ENCODE measurements around the gene IL4I1. TPM values are rescaled to one million over a fixed set of nuclear protein-coding genes. Genes with fewer than 3 reads are reported as not detected.

The IL4I1 gene
- total RNA-seq, 4 donors from 2014 or later: 0.34 to 0.50 TPM; not detected in 2

GRCh38 chr19:49884109-49884508, 12.6 kb downstream of the IL4I1 start:
- intact Hi-C loops (cut with DNase I): no loop called here
- peaks cover 58 to 100% (median 87%) of the 10 kb centered on the region in 4 donors for H3K36me3 ChIP-seq
- 96% methylated on average over 11 of the region's 18 CpGs for WGBS

DNA sequence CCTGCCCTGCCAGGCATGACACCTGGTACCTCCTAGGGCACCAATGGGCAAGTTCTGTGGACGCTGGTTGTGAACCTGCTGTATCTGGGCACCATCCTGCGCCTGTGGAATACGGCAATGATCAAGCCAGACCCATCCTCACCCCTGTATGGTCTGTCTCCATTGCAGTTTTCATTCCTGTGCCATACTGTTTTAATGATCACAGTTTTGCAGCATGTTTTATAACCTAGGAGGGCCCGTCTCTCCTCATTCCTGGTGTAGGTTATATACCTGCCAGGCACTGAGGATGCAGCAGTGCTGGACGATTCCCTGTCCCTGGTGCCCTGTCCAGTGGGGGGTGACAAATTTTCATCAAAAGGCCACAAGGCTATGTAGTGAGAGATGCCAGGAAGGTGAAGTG, 13.6 kb downstream of the IL4I1 start:
- intact Hi-C loops (cut with DNase I): no loop called here
- peaks cover 54 to 96% (median 85%) of the 10 kb centered on the region in 4 donors for H3K36me3 ChIP-seq
- H3K9me3 ChIP-seq: no peaks in the 10 kb centered on the region
- DNase-seq (ENCODE audit: extremely low spot score): no peak
- peaks cover 11 to 24% (median 15%) of the 10 kb centered on the region in 4 donors for H3K4me1 ChIP-seq
- no peak overlapping the region for H3K27ac ChIP-seq (replicated peaks in 1 of 4)
- no peak for TF ChIP-seq POLR2A (IDR thresholded peaks at IDR 0.05; ENCODE audit: low read depth)
- no peak for TF ChIP-seq CTCF (IDR thresholded peaks at IDR 0.05)
- TF ChIP-seq EP300 (IDR thresholded peaks at IDR 0.05): no peak
- TF ChIP-seq POLR2AphosphoS5 (IDR thresholded peaks at IDR 0.05): no peak
- no peaks in the 10 kb centered on the region for H3K27me3 ChIP-seq
- H3K4me3 ChIP-seq: no peak overlapping the region
- 98% methylated on average over 5 of the region's 5 CpGs for WGBS

More at GRCh38 chr19:49884109-49884508, 12.6 kb downstream of the IL4I1 start:
- peaks cover 0 to 2% (median 0%) of the 10 kb centered on the region in 4 donors for H3K27me3 ChIP-seq
- TF ChIP-seq POLR2A (IDR thresholded peaks at IDR 0.05; ENCODE audit: low read depth) (no peak), EP300 (IDR thresholded peaks at IDR 0.05) (no peak), POLR2AphosphoS5 (IDR thresholded peaks at IDR 0.05) (no peak), CTCF (IDR thresholded peaks at IDR 0.05) (no peak)
- DNase-seq (ENCODE audit: extremely low spot score): no peak
- no peak overlapping the region for H3K27ac ChIP-seq (replicated peaks in 1 of 4)
- H3K4me3 ChIP-seq: no peak overlapping the region
- H3K9me3 ChIP-seq: no peaks in the 10 kb centered on the region
- peaks cover 1 to 14% (median 4%) of the 10 kb centered on the region in 4 donors for H3K4me1 ChIP-seq

GRCh38 chr19:49882643-49883042, 14.0 kb downstream of the IL4I1 start:
- Histone ChIP-seq H3K4me3 (no peak overlapping the region), H3K9me3 (no peaks in the 10 kb centered on the region), H3K4me1 (peaks cover 12 to 25% (median 17%) of the 10 kb centered on the region in 4 donors), H3K27ac (replicated peaks in 1 of 4) (no peak overlapping the region), H3K36me3 (peaks cover 54 to 92% (median 82%) of the 10 kb centered on the region in 4 donors), H3K27me3 (no peaks in the 10 kb centered on the region)
- WGBS: 100% methylated on average over 8 of the region's 14 CpGs
- TF ChIP-seq POLR2A (IDR thresholded peaks at IDR 0.05; ENCODE audit: low read depth) (no peak), EP300 (IDR thresholded peaks at IDR 0.05) (no peak), CTCF (IDR thresholded peaks at IDR 0.05) (no peak), POLR2AphosphoS5 (IDR thresholded peaks at IDR 0.05) (no peak)
- DNase-seq (ENCODE audit: extremely low spot score): no peak
- intact Hi-C loops (cut with DNase I): no loop called here

- no peak overlapping the region for H3K4me3 ChIP-seq
- H3K9me3 ChIP-seq: no peaks in the 10 kb centered on the region
- H3K4me1 ChIP-seq: peaks cover 12 to 25% (median 17%) of the 10 kb centered on the region in 4 donors
- TF ChIP-seq CTCF (IDR thresholded peaks at IDR 0.05) (no peak), POLR2A (IDR thresholded peaks at IDR 0.05; ENCODE audit: low read depth) (no peak), EP300 (IDR thresholded peaks at IDR 0.05) (no peak), POLR2AphosphoS5 (IDR thresholded peaks at IDR 0.05) (no peak)
- H3K27ac ChIP-seq (replicated peaks in 1 of 4): no peak overlapping the region
- 86% methylated on average over 31 of the region's 31 CpGs for WGBS
- no peaks in the 10 kb centered on the region for H3K27me3 ChIP-seq
- peaks cover 54 to 84% (median 79%) of the 10 kb centered on the region in 4 donors for H3K36me3 ChIP-seq
- intact Hi-C loops (cut with DNase I): no loop called here
- no peak for DNase-seq (ENCODE audit: extremely low spot score)
Measured at GRCh38 chr19:49881672-49882394, 14.9 kb downstream of the IL4I1 start.

All from esophagus muscularis mucosa (tissue), 4 donors.